ENCODE results near the gene EPC2. TPM values are rescaled to one million over a fixed set of nuclear protein-coding genes. Genes with fewer than 3 reads are reported as not detected.
A peak's percentile ranks its signal among the peaks of the same experiment; 100 is the strongest.

EPC2 gene
- total RNA-seq, 1 experiment from 2014 or later = 30.2 TPM

- POLR2A ChIA-PET = no interaction called here
- peak overlapping the region in 1 of 2 experiments; percentile 23; a peak in 2 of 4 replicates for H3K4me3 ChIP-seq (ENCODE audit: low read depth in 2 of 2, low read length in 2 of 2)
- CTCF ChIA-PET = no interaction called here
Observed at GRCh38 chr2:148814143-148814859, 169.8 kb downstream of the EPC2 start.

GRCh38 chr2:148814860-148815419 lies 170.4 kb downstream of the EPC2 start:
- Histone ChIP-seq H3K36me3 (ENCODE audit: control insufficient read depth, insufficient read depth, low read length) (no peaks in the 10 kb centered on the region), H3K9me3 (ENCODE audit: control insufficient read depth, insufficient read depth, low read depth, low read length) (no peaks in the 10 kb centered on the region), H3K4me1 (ENCODE audit: control insufficient read depth, insufficient read depth, low read length) (peaks cover 46% of the 10 kb centered on the region), H3K4me3 (ENCODE audit: low read depth in 2 of 2, low read length in 2 of 2) (peak overlapping the region in 1 of 2 experiments; percentile 23; a peak in 2 of 4 replicates), H3K27ac (ENCODE audit: low read length) (peak overlapping the region; percentile 62), H3K27me3 (ENCODE audit: control insufficient read depth, insufficient read depth, low read length) (no peaks in the 10 kb centered on the region; the same call in 1 of the 2 replicates)
- no peak; the same call in 1 of the 2 replicates for TF ChIP-seq POLR2AphosphoS5 (IDR thresholded peaks at IDR 0.05; ENCODE audit: low read depth, low read length)
- TF ChIP-seq TCF7L2 (IDR thresholded peaks at IDR 0.05; ENCODE audit: low read depth, low read length) = 0 out of 2 replicates have a peak, but pooled peaks have one; percentile 12
- CTCF ChIA-PET = no interaction called here
- no peak for DNase-seq (ENCODE audit: low read depth, low spot score)
- ATAC-seq = 0 out of 2 replicates have a peak, but pooled peaks have one; percentile 4
- POLR2A ChIA-PET = no interaction called here
- BruUV-seq (replicated peaks) = no TSS peak
- intact Hi-C loops (cut with micrococcal nuclease; ENCODE audit: unreplicated experiment) = no loop called here
- in situ Hi-C loops (cut with HindIII; ENCODE audit: low pct_unique_long_range_greater_than_20kb, low sequenced_read_pairs) = no loop called here

More at GRCh38 chr2:148814143-148814859, 169.8 kb downstream of the EPC2 start:
- peak; percentile 72 for ATAC-seq
- Histone ChIP-seq H3K9me3 (ENCODE audit: control insufficient read depth, insufficient read depth, low read depth, low read length) (no peaks in the 10 kb centered on the region), H3K36me3 (ENCODE audit: control insufficient read depth, insufficient read depth, low read length) (no peaks in the 10 kb centered on the region), H3K27ac (ENCODE audit: low read length) (peak overlapping the region; percentile 62), H3K27me3 (ENCODE audit: control insufficient read depth, insufficient read depth, low read length) (no peaks in the 10 kb centered on the region; the same call in 1 of the 2 replicates), H3K4me1 (ENCODE audit: control insufficient read depth, insufficient read depth, low read length) (peaks cover 46% of the 10 kb centered on the region)
- intact Hi-C loops (cut with micrococcal nuclease; ENCODE audit: unreplicated experiment) = no loop called here
- BruUV-seq (replicated peaks) = no TSS peak
- in situ Hi-C loops (cut with HindIII; ENCODE audit: low pct_unique_long_range_greater_than_20kb, low sequenced_read_pairs) = no loop called here
- DNase-seq (ENCODE audit: low read depth, low spot score) = no peak
- peak; percentile 76 for TF ChIP-seq TCF7L2 (IDR thresholded peaks at IDR 0.05; ENCODE audit: low read depth, low read length)
- TF ChIP-seq SIN3A (IDR thresholded peaks at IDR 0.05; ENCODE audit: borderline replicate concordance, insufficient read depth, low read depth, low read length) = no peak
- TF ChIP-seq POLR2AphosphoS5 (IDR thresholded peaks at IDR 0.05; ENCODE audit: low read depth, low read length) = peak; percentile 37; the same call in 1 of the 2 replicates
- TF ChIP-seq, protein P1, sequence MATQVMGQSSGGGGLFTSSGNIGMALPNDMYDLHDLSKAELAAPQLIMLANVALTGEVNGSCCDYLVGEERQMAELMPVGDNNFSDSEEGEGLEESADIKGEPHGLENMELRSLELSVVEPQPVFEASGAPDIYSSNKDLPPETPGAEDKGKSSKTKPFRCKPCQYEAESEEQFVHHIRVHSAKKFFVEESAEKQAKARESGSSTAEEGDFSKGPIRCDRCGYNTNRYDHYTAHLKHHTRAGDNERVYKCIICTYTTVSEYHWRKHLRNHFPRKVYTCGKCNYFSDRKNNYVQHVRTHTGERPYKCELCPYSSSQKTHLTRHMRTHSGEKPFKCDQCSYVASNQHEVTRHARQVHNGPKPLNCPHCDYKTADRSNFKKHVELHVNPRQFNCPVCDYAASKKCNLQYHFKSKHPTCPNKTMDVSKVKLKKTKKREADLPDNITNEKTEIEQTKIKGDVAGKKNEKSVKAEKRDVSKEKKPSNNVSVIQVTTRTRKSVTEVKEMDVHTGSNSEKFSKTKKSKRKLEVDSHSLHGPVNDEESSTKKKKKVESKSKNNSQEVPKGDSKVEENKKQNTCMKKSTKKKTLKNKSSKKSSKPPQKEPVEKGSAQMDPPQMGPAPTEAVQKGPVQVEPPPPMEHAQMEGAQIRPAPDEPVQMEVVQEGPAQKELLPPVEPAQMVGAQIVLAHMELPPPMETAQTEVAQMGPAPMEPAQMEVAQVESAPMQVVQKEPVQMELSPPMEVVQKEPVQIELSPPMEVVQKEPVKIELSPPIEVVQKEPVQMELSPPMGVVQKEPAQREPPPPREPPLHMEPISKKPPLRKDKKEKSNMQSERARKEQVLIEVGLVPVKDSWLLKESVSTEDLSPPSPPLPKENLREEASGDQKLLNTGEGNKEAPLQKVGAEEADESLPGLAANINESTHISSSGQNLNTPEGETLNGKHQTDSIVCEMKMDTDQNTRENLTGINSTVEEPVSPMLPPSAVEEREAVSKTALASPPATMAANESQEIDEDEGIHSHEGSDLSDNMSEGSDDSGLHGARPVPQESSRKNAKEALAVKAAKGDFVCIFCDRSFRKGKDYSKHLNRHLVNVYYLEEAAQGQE (IDR thresholded peaks at IDR 0.05; ENCODE audit: insufficient read depth in 1 of 2, low read depth in 2 of 2, low read length in 1 of 2) = no peak
- TF ChIP-seq CTCF (IDR thresholded peaks at IDR 0.05) = no peak
